Caco-2 (cell line): ENCODE data around the gene PTPRN2. TPM values are rescaled to one million over a fixed set of nuclear protein-coding genes. Genes with fewer than 3 reads are reported as not detected.

ENCODE experiments used
- BruUV-seq: library from RNA; stranded (reverse); fragments of 400-500 nt; replicated peaks from 2 replicates; lab custom pipeline; 2021; lab: Mats Ljungman, UMichigan
- CTCF ChIA-PET: fragments of 300-600 bp; sonication (Branson Sonifier 250); formaldehyde crosslinking; loops from one replicate; lab custom pipeline; 2022; ENCODE audit warnings: antibody characterized with exemption; lab: Charles Lee
- POLR2A ChIA-PET: fragments of 300-600 bp; sonication (Branson Sonifier 250); formaldehyde crosslinking; loops from one replicate; lab custom pipeline; 2022; ENCODE audit warnings: antibody characterized with exemption; lab: Charles Lee
- DNase-seq, 2 experiments: peaks; one replicate each; pipeline versions ENCODE4 v3.0.0 to v3.0.0-alpha.2; 2020 to 2022
- H3K27me3 ChIP-seq: replicated peaks from 2 replicates; pipeline ENCODE4 v1.6.0; 2011; ENCODE audit warnings: low read length; ENCODE audit not compliant: control insufficient read depth, insufficient read depth
- H3K36me3 ChIP-seq: 2 replicates; pipeline ENCODE4 v1.5.1; 2011; ENCODE audit warnings: low read length; ENCODE audit not compliant: control insufficient read depth, insufficient read depth
- H3K4me1 ChIP-seq: fragments of 250-450 bp; sonication (Bioruptor Pico); 2 replicates; pipeline ENCODE4 v1.5.1; 2020; ENCODE audit warnings: mild to moderate bottlenecking
- H3K4me3 ChIP-seq: 2 replicates; pipeline ENCODE4 v1.5.1; 2011; ENCODE audit warnings: low read depth, mild to moderate bottlenecking, control low read depth, low read length
- H3K9me3 ChIP-seq: fragments of 250-450 bp; sonication (Bioruptor Pico); 2 replicates; pipeline ENCODE4 v1.5.1; 2020; ENCODE audit warnings: mild to moderate bottlenecking, moderate library complexity
- H3K27ac Mint-ChIP-seq: one replicate; pipeline ENCODE4 v1.8.0; 2022; ENCODE audit warnings: mixed read lengths; ENCODE audit not compliant: unreplicated experiment
- H3K27me3 Mint-ChIP-seq: one replicate; pipeline ENCODE4 v1.8.0; 2022; ENCODE audit warnings: mixed read lengths; ENCODE audit not compliant: insufficient read depth, unreplicated experiment
- H3K36me3 Mint-ChIP-seq: one replicate; pipeline ENCODE4 v1.8.0; 2022; ENCODE audit warnings: mild to moderate bottlenecking, mixed read lengths; ENCODE audit not compliant: insufficient read depth, unreplicated experiment
- H3K4me1 Mint-ChIP-seq: one replicate; pipeline ENCODE4 v1.8.0; 2022; ENCODE audit warnings: low read depth, mixed read lengths; ENCODE audit not compliant: unreplicated experiment
- H3K4me3 Mint-ChIP-seq: one replicate; pipeline ENCODE4 v1.8.0; 2022; ENCODE audit warnings: mild to moderate bottlenecking, moderate library complexity, mixed read lengths; ENCODE audit not compliant: unreplicated experiment
- H3K9me3 Mint-ChIP-seq: one replicate; pipeline ENCODE4 v1.8.0; 2022; ENCODE audit warnings: mixed read lengths; ENCODE audit not compliant: unreplicated experiment
- CTCF ChIP-seq, 2 experiments: fragments of 200-600 bp in 1 of 2; IDR thresholded peaks; 1 replicate in 1 of 2; 2 replicates in 1 of 2; pipeline versions ENCODE4 v1.5.1 to v1.8.0; 2011 to 2022; ENCODE audit warnings: antibody characterized with exemption in 1 of 2, control low read depth in 1 of 2, inconsistent platforms in 1 of 2, low read depth in 1 of 2, low read length in 1 of 2, mild to moderate bottlenecking in 1 of 2, moderate library complexity in 1 of 2; ENCODE audit not compliant: insufficient read depth in 1 of 2, severe bottlenecking in 1 of 2, unreplicated experiment in 1 of 2
- intact Hi-C: fragments of 100-400 bp; cut with micrococcal nuclease; formaldehyde crosslinking; loops from one replicate; pipeline ENCODE4 v1.10.0; 2022; ENCODE audit not compliant: unreplicated experiment
- total RNA-seq: library from RNA; stranded (reverse); gene quantifications from 2 replicates; pipeline ENCODE4 v1.2.3, GENCODE V29; 2022

PTPRN2 gene
- total RNA-seq, 1 experiment from 2014 or later: 1.4 TPM

DNA sequence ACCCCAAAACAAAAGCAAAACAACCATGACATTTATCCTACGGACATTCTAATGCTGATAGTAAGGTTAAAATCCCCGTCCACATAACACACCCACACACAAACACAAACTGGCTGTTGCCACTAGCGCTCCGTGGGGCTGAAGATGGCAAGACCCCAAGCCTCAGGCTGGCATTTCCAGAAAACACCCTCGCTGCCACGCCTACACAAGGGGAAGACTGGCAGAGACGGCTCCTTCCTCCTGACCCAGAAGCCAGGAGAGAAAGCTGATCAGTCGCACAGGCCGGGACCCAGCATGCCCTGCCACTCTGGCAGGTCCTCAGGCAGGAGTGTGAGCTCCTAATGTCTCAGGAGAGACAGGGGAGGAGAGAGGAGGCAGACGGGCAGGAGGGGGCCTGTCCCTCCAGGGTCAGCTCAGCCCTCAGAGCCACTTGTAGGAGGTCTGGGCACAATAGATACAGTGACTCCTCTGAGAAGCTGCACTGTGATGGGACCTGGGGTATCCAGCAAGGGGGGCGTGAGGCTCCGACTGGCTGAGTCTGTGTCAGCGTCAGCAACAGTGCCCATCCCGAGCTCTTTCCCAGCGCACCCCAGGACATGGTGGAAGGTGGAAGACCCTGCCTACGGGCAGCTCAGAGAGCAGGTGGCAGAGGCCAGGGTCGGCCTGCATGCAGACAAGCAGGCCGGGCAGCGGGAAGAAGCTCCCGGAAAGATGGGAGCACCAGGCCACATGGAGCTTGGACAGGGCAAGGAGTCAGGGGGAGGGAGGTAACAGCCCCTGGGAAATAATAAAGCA, 326.9 kb downstream of the PTPRN2 start:
- Histone ChIP-seq H3K4me3 (no peak overlapping the region), H3K27me3 (no peaks in the 10 kb centered on the region), H3K4me1 (no peaks in the 10 kb centered on the region), H3K9me3 (no peaks in the 10 kb centered on the region), H3K36me3 (no peaks in the 10 kb centered on the region)
- CTCF ChIA-PET: no interaction called here
- Mint-ChIP-seq H3K4me1 (no peaks in the 10 kb centered on the region), H3K36me3 (peaks cover 5% of the 10 kb centered on the region), H3K4me3 (no peak overlapping the region), H3K27me3 (no peaks in the 10 kb centered on the region), H3K9me3 (peaks cover 14% of the 10 kb centered on the region), H3K27ac (no peak overlapping the region)
- BruUV-seq: no TSS peak
- intact Hi-C loops: no loop called here
- DNase-seq: no peak
- TF ChIP-seq CTCF (IDR thresholded peaks at IDR 0.05; ENCODE audit: insufficient read depth in 1 of 2, low read depth in 1 of 2, low read length in 1 of 2, severe bottlenecking in 1 of 2, unreplicated experiment in 1 of 2): no peak
- POLR2A ChIA-PET: no interaction called here

- H3K27me3 ChIP-seq: no peaks in the 10 kb centered on the region
- DNase-seq: no peak
- intact Hi-C loops: no loop called here
- POLR2A ChIA-PET: no interaction called here
- BruUV-seq: no TSS peak
- no peaks in the 10 kb centered on the region for H3K9me3 ChIP-seq
- peaks cover 17% of the 10 kb centered on the region for H3K9me3 Mint-ChIP-seq
- no peak overlapping the region for H3K27ac Mint-ChIP-seq
- no peaks in the 10 kb centered on the region for H3K4me1 Mint-ChIP-seq
- CTCF ChIA-PET: no interaction called here
- H3K36me3 Mint-ChIP-seq: peaks cover 5% of the 10 kb centered on the region
- no peaks in the 10 kb centered on the region for H3K4me1 ChIP-seq
- no peaks in the 10 kb centered on the region for H3K27me3 Mint-ChIP-seq
- no peak overlapping the region for H3K4me3 ChIP-seq
- H3K4me3 Mint-ChIP-seq: no peak overlapping the region
- H3K36me3 ChIP-seq: no peaks in the 10 kb centered on the region
- TF ChIP-seq CTCF (IDR thresholded peaks at IDR 0.05; ENCODE audit: insufficient read depth in 1 of 2, low read depth in 1 of 2, low read length in 1 of 2, severe bottlenecking in 1 of 2, unreplicated experiment in 1 of 2): no peak
Measured at GRCh38 chr7:158259671-158260418, 327.8 kb downstream of the PTPRN2 start.

DNA sequence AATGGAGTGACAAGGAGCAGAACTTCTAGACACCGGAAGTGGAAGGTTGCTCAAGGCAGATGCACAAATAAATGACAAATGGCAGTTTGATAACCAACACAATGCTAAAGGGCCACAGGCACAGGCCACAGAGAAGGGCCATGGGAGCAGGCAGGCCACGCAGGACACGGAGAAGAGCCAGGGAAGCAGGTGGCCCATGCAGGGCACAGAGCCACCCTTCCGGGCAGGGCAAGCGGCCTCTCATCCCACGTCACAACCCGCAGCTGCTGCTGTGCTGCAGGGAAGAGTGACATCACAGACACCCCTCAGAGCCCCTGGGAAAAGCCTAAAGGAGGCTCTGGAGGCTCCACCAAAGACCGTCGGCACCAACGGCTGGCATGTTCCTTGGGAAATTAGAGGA, 328.5 kb downstream of the PTPRN2 start:
- intact Hi-C loops: no loop called here
- POLR2A ChIA-PET: no interaction called here
- Mint-ChIP-seq H3K27ac (no peak overlapping the region), H3K4me3 (no peak overlapping the region), H3K9me3 (peaks cover 23% of the 10 kb centered on the region), H3K4me1 (no peaks in the 10 kb centered on the region), H3K36me3 (peaks cover 5% of the 10 kb centered on the region), H3K27me3 (no peaks in the 10 kb centered on the region)
- Histone ChIP-seq H3K4me1 (no peaks in the 10 kb centered on the region), H3K9me3 (no peaks in the 10 kb centered on the region), H3K27me3 (no peaks in the 10 kb centered on the region), H3K36me3 (no peaks in the 10 kb centered on the region), H3K4me3 (no peak overlapping the region)
- no TSS peak for BruUV-seq
- CTCF ChIA-PET: no interaction called here
- no peak for DNase-seq
- no peak for TF ChIP-seq CTCF (IDR thresholded peaks at IDR 0.05; ENCODE audit: insufficient read depth in 1 of 2, low read depth in 1 of 2, low read length in 1 of 2, severe bottlenecking in 1 of 2, unreplicated experiment in 1 of 2)
